GM18861 (cell line): ENCODE results near the gene OXT.
"Not testable (repeated sequence)": the region's sequence is repeated elsewhere in the genome, so short reads cannot be mapped to it uniquely, and the experiment has no call there.

Experiments
- ATAC-seq: cut with Tn5 transposase; IDR thresholded peaks from one replicate; pipeline ENCODE4 v1.9.1; 2021; ENCODE audit not compliant: unreplicated experiment

Gene OXT

GRCh38 chr20:3047486-3048419 is 23.7 kb upstream of the OXT start:
- no peak for ATAC-seq

- ATAC-seq, result no peak
Observed at GRCh38 chr20:3051385-3052019, 19.9 kb upstream of the OXT start.

- no peak for ATAC-seq
Observed at GRCh38 chr20:3059489-3059888, 11.9 kb upstream of the OXT start.

- ATAC-seq, result not testable (repeated sequence)
Observed at GRCh38 chr20:3064119-3064518, 7.3 kb upstream of the OXT start.

GRCh38 chr20:3067139-3068014 is 4.0 kb upstream of the OXT start:
- peak; percentile 26 for ATAC-seq

- peak; percentile 49 for ATAC-seq
Observed at GRCh38 chr20:3068075-3068474, 3.3 kb upstream of the OXT start.

- no peak for ATAC-seq
Observed at GRCh38 chr20:3068986-3069900, 2.2 kb upstream of the OXT start.

GRCh38 chr20:3070725-3071124 is 695 bp upstream of the OXT start:
- ATAC-seq, result no peak

- no peak for ATAC-seq
Observed at GRCh38 chr20:3071266-3071609, 182 bp upstream of the OXT start.

- no peak for ATAC-seq
Observed at GRCh38 chr20:3072530-3073250, 1.3 kb downstream of the OXT start.

- not testable (repeated sequence) for ATAC-seq
Observed at GRCh38 chr20:3073251-3073643, 1.8 kb downstream of the OXT start.

GRCh38 chr20:3074812-3075211 is 3.4 kb downstream of the OXT start:
- ATAC-seq, result no peak

- not testable (repeated sequence) for ATAC-seq
Observed at GRCh38 chr20:3075315-3075714, 3.9 kb downstream of the OXT start.

GRCh38 chr20:3077618-3078134 is 6.3 kb downstream of the OXT start:
- ATAC-seq, result no peak

- no peak for ATAC-seq
Observed at GRCh38 chr20:3080939-3081388, 9.5 kb downstream of the OXT start.

GRCh38 chr20:3081641-3082040 is 10.2 kb downstream of the OXT start:
- no peak for ATAC-seq

GRCh38 chr20:3082306-3082951 is 11.0 kb downstream of the OXT start:
- no peak for ATAC-seq

GRCh38 chr20:3082955-3083952 is 11.8 kb downstream of the OXT start:
- no peak for ATAC-seq
